LNCaP clone FGC (cell line): Measurements from ENCODE around the gene ZNF12.
A peak's percentile ranks its signal among the peaks of the same experiment; 100 is the strongest.
"Not testable (repeated sequence)": the region's sequence is repeated elsewhere in the genome, so short reads cannot be mapped to it uniquely, and the experiment has no call there.

Experiments
- DNase-seq: peaks from one replicate; pipeline ENCODE4 v3.0.0-alpha.2; 2011; ENCODE audit warnings: low read depth
- H3K4me3 ChIP-seq: 2 replicates; pipeline ENCODE4 v1.5.1; 2011; ENCODE audit warnings: mild to moderate bottlenecking, low read depth, low read length, control low read depth
- CTCF ChIP-seq: IDR thresholded peaks from 2 replicates; pipeline ENCODE4 v1.5.1; 2012; ENCODE audit warnings: mild to moderate bottlenecking; ENCODE audit not compliant: control insufficient read depth, insufficient read depth; ENCODE audit errors: extremely low read depth

Gene ZNF12

GRCh38 chr7:6706666-6707407, at the start of gene ZNF12:
Gene ZNF12, minus strand, starts transcription at chr7:6706947. Its CDS starts 1,774 bp downstream, at chr7:6705173.
- TF ChIP-seq CTCF, result no peak
- DNase-seq, result peak; percentile 79
- peak within 1 kb of the TSS; percentile 83 for H3K4me3 ChIP-seq

DNA sequence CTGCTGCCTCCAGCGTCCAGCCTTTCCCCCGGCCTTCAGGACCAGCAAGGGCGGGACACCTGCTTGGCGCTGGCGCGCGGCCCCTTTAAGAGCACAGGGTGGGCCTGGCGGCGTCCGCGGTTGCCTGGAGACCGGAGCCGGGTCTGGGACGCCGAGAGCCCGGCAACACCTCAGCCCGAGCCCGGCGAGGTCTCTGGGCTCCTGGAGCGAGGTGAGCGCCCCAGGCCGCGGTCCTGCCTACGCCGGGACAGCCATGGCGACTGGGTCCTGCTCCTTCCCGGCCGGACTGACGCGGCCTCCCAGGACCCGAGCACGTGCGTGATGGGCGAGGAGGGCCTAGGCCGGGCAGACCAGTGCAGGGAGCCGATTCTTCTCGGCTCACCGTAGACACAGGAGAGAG, 47.2 kb upstream of the ZNF12 start, which contains the start of gene RSPH10B2:
Gene RSPH10B2, plus strand, starts transcription at position 140 of the 400 bp plus-strand sequence. CDS start 3,575 bp downstream, outside the sequence.
- H3K4me3 ChIP-seq, DNase-seq: not testable (repeated sequence)

DNA sequence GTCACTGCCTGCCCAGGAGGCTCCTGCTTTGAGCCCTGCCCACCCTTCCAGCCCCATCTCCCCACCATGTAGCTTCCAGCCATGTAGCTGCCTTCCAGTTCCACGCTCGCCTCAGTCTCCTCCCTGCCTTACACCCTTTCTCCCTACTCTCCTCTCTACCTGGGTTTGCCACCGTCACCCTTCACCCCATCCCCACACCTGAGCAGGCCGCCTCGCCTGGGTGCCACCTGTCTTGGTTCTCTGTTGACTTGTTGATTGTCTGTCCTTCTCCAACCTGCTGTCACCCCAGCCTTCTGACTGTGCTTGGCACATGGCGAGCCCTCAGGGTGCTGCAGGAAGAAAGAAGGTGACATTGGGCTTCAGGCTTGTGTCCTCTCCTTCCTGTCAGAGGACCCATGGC, 43.4 kb upstream of the ZNF12 start:
- DNase-seq, H3K4me3 ChIP-seq: not testable (repeated sequence)

GRCh38 chr7:6749335-6749734, 42.6 kb upstream of the ZNF12 start:
- not testable (repeated sequence) for DNase-seq, H3K4me3 ChIP-seq

GRCh38 chr7:6744410-6745100, 37.8 kb upstream of the ZNF12 start:
- not testable (repeated sequence) for H3K4me3 ChIP-seq, DNase-seq

- DNase-seq, H3K4me3 ChIP-seq: not testable (repeated sequence)
Measured at GRCh38 chr7:6738415-6738814, 31.7 kb upstream of the ZNF12 start.

DNA sequence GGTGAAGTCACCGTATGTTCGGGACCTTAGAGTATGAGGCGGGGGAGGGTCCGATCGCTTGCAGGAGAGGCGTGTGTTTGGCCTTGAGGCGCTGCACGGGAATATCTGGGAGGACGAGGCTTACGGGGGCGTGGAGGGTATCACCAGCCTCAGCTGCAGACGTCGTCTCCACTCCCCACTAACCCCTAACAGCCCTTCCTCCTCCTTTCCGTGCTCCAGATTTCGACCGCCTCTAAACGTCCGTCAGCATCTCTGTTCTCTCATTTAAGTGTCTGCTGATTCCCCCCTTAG, 23.5 kb upstream of the ZNF12 start:
- H3K4me3 ChIP-seq, result peak overlapping the region; percentile 93
- DNase-seq, result no peak
- TF ChIP-seq CTCF, result no peak

- H3K4me3 ChIP-seq, result peak overlapping the region; percentile 93
- TF ChIP-seq CTCF, result no peak
- DNase-seq, result peak; percentile 76
Measured at GRCh38 chr7:6729492-6730342, 23.0 kb upstream of the ZNF12 start.

DNA sequence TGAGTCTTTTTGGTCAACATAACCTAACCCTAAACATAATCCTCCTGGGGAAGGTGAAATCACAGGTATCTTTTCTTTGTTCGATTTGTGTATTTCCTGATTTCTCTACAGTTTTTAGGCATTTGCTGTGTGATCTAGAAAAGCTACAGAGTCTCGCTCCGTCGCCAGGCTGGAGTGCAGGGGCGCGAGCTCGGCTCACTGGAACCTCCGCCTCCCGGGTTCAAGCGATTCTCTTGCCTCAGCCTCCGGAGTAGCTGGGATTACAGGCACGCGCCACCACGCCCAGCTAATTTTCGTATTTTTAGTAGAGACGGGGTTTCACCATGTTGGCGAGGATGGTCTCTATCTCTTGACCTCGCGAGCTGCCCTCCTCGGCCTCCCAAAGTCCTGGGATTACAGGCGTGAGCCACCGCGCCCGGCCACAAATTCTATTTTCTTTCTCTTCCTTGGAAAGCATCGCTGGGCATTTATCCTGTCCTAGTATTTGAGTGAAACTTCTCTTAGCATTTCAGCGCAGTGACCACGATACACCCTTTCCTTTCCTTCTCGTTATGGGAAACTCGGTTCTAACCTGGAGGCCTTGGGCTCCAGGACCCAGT, 22.2 kb upstream of the ZNF12 start:
- peak overlapping the region; percentile 93 for H3K4me3 ChIP-seq
- not testable (repeated sequence) for DNase-seq

- no peak for TF ChIP-seq CTCF
- no peak for DNase-seq
- no peak overlapping the region for H3K4me3 ChIP-seq
Measured at GRCh38 chr7:6727663-6728062, 20.9 kb upstream of the ZNF12 start.

DNA sequence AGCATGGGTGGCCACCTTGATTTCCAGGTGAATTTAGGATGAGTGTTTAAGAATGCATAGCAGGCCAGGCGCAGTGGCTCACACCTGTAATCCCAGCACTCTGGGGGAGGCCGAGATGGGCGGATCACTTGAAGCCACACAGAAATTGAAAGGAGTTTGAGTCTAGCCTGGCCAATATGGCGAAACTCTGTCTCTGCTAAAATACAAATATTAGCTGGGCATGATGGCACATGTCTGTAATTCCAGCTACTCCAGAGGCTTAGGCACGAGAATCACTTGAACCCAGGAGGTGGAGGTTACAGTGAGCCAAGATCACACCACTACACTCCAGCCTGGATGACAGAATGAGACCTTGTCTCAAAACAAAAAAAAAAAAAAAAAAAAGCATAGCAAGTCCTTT, 19.6 kb upstream of the ZNF12 start:
- DNase-seq, H3K4me3 ChIP-seq: not testable (repeated sequence)
